ENCODE data around the gene GJB3.
"Not testable (repeated sequence)": the region's sequence is repeated elsewhere in the genome, so short reads cannot be mapped to it uniquely, and the experiment has no call there.

The GJB3 gene

GRCh38 chr1:34785231-34785874, 4.3 kb downstream of the GJB3 start:
- in situ Hi-C loops (cut with MboI; ENCODE audit: low sequenced_read_pairs) = no loop called here

DNA sequence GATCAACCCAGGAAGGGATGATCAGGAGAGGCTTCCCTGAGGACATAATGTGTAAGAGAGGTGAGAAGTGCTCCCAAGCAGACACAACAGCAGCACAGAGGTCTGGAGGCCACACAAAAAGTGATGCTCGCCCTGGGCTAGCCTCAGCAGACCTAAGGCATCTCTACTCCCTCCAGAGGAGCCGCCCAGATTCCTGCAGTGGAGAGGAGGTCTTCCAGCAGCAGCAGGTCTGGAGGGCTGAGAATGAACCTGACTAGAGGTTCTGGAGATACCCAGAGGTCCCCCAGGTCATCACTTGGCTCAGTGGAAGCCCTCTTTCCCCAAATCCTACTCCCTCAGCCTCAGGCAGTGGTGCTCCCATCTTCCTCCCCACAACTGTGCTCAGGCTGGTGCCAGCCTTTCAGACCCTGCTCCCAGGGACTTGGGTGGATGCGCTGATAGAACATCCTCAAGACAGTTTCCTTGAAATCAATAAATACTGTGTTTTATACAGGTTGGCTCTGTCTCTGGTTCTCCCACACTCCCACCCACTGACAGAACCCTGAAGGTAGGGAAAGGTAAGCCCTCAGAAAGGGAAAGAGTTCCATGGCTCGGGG, 5.0 kb downstream of the GJB3 start:
- in situ Hi-C loops (cut with MboI; ENCODE audit: low sequenced_read_pairs) = no loop called here

- in situ Hi-C loops (cut with MboI; ENCODE audit: low sequenced_read_pairs) = no loop called here
Measured at GRCh38 chr1:34786521-34787325, 5.7 kb downstream of the GJB3 start.

DNA sequence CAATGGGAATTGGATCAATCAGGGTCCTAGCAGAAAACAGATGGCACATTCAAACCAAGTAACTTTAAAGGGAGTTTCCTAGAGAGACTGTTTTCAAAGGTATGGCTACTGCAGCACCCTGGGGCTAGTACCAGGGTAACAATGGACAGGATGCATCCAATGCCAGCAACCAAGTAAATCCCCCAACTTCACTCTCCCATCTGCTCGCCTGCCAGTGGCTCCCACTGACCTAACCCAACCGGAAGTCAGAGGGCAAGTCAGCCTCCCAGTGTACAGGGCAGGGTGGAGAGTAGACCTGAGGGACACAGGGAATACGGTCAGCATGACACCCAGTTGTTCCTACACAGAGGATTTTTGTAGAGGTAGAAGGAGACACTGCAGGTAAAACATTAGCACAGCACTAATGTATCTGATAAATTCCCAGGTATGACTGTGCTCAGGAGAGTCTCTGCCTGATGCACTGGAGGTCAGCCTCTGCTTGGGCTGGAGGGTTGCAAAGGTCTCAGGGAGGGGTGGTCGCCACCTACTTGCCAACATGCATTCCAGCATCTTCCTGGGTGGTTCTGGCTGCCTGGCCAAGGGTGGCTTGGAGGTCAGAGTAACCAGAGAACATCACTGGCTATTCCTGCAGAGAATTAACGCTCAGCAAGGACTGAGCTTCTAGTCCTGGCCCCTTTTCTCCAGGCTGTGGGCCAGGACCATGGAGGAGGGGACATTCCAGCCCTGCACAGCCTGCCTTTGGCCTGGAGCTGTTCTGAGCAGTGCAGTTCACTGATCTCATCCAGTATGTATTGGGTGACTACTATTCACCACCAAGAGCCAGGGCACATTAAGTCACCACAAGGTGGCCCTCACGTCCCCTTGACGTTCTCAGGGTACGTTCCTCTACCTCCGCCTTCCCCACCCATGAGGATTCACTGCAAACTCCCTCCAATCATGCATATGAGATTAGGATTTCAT, 6.7 kb downstream of the GJB3 start:
- in situ Hi-C loops (cut with MboI; ENCODE audit: low sequenced_read_pairs) = no loop called here

GRCh38 chr1:34790985-34791384, 10.0 kb downstream of the GJB3 start:
- in situ Hi-C loops (cut with MboI; ENCODE audit: low sequenced_read_pairs) = no loop called here

DNA sequence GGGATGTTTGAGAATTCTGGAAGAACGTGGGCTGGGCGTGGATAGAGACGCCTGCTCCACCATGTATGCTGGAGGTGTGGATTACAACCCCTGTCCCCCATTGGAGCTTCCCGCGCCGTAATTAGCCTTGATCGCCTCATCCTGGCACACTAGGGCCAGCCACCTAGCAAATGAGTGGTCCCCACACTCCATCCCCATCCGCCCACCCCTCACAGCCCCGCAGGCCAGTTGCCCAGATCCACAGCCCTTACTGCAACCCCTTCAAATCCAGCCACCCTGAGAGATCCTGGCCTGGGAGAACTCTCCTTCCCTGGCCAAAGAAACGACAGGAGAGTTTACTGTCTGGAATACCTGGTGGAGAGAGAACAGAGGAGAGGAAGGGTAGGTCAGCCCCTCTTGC, 11.4 kb downstream of the GJB3 start:
- in situ Hi-C loops (cut with MboI; ENCODE audit: low sequenced_read_pairs) = no loop called here

DNA sequence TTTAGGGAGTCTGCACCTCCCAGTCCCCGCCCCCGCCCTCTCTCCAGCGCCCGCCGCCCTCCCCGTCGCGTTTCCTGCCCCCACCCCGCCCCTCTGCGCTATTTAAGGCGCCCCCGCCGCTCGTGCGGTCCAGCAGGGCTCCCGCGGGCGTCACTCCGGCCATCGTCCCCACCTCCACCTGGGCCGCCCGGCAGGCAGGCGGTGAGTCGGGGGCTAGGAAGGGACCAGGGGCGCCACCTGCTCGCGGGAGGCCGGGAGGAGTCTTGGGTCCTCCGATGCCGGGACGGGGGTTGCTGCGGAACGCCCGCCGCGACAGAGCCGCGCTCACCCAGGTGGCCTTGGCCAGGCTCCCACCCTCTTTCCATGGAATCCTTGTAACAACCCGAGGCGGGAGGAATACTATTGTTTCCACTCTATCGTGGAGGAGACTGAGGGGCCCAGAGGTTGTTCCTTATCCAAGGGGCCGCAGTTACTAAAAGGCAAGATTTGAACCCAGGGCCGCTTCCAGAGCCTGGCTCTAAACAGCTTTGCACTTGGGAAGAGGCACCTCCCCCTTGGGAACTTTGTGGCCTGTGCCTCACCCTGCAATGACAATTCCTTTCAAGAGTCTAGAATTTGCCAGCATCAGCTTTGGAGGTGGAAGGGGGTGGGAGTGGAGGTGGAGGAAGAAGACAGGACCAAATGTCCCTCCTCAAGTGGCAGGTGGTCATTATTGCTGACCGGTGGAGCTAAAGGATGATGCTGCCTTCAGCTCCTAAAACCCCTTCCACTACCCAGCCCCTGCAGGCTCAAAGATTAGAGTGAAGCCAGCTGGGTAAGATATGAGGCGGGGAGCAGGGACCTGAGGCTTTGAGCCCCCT, 12.1 kb downstream of the GJB3 start, which contains the start of gene GJA4:
GJA4 (plus strand) TSS at position 132 of the 860 bp plus-strand sequence. CDS start 1,215 bp downstream, outside the sequence.
- in situ Hi-C loops (cut with MboI; ENCODE audit: low sequenced_read_pairs) = no loop called here

- in situ Hi-C loops (cut with MboI; ENCODE audit: low sequenced_read_pairs) = no loop called here
Measured at GRCh38 chr1:34794001-34794789, 13.2 kb downstream of the GJB3 start.

GRCh38 chr1:34794790-34795180, 13.8 kb downstream of the GJB3 start:
- in situ Hi-C loops (cut with MboI; ENCODE audit: low sequenced_read_pairs) = no loop called here

DNA sequence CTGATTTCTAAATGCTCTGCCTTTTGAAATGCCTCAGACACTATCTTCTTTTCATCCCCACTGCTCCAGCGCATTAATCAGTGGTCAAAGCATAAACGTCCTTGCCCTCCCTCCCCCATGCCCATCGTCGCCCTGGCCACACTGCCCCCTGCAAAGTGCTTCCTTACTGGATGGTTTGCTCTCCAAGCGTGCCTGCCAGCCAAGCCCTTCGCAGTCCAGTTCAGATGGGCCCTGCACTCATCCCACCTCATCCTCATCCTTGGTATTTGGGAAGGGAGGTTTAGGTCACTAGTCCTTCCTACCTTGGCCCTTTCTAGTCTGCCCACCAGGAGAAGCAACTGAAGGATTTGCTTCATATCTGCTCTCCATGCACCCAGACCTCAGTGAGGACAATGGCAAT, 14.9 kb downstream of the GJB3 start:
- in situ Hi-C loops (cut with MboI; ENCODE audit: low sequenced_read_pairs) = no loop called here

GRCh38 chr1:34796990-34797389, 16.0 kb downstream of the GJB3 start:
- in situ Hi-C loops (cut with MboI; ENCODE audit: low sequenced_read_pairs) = no loop called here

DNA sequence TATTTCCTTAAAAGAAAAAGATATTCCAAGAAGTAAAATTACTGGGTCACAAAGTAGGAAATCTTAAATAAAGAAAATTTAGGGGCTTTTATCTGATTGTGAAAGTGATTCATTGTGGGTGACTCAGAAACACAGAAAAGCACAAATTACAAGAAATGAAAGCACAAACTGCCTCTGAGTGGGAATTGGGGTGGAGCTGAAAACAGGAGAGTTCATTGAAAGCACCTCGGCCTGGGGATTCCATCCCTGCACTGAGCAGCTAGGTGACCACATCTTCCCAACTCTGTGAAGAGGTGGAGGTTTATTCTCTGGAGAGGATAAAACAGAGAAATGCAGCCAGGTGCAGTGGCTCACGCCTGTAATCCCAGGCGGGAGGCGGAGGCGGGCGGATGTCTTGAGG, 19.2 kb downstream of the GJB3 start:
- in situ Hi-C loops (cut with MboI; ENCODE audit: low sequenced_read_pairs) = no loop called here

DNA sequence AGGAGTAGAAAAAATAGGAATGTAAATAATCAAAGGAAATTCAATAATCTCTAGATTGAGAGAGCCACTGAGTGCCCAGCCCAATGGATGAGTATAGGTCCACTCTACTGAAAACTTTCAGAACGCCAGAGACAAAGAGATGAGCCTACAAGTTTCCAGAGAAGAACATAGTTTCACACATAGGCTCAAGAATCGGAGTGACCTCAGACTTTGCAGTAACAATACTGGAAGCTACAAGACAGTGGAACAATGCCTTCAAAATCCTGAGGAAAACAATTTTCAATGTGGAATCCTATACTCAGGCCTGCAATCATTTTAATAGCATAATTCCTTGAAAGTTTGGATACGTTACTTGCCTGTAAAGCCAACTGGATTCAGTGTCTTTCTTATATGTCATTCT, 22.8 kb downstream of the GJB3 start:
- in situ Hi-C loops (cut with MboI; ENCODE audit: low sequenced_read_pairs) = no loop called here

DNA sequence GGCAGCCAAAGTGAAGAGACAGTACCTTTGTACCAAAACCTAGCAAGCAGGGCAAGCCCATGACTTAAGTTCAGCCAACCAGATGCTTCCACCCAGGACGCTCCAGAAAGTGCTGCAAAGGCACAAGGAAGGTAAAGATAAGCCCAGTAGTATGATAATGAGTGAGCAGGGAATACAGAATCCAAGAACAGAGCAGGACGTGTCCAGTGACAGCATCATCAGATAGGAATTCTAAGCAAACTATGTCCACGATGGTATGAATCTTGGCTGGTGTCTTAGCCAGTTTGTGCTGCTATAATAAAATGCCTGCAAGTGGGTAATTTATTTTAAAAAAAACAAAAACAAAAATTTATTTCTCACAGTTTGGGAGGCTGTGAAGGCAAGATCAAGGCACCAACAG, 25.4 kb downstream of the GJB3 start:
- in situ Hi-C loops (cut with MboI; ENCODE audit: low sequenced_read_pairs) = no loop called here

DNA sequence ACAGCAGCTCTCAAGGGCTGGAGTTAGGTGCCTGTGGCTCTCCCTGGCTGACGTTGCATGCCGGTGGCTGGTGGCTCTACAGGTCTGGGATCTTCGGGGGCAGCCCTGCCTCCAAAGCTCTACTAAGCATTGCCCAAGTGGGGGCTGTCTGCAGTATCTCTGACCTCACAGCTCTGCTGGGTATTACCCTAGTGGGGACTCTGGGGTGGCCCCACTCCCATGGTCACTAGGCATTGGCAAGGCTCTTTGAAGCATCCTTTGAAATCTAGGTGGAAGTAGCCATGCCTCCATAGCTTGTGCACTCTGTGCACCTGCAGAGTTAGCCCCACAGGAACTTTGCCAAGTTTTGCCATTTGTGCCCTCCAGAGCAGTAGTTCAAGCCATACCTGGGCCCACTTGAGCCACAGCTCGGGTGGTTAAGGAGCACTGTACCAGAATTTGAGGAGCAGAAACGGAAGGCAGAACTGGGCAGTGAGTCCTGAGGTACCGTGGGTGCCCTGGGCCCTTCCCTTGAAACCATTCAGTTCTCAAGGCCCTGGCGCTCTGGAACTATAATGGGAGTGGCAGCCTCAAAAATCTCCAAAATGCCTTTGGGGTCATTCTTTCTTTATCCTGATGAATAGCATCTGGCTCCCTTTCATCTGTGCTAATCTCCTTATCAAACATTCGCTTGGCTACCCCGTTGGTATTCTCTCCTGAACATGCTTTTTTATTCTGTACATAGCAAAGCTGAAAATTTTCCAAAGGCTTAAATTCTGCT, 27.2 kb downstream of the GJB3 start:
- in situ Hi-C loops (cut with MboI; ENCODE audit: low sequenced_read_pairs) = no loop called here

- in situ Hi-C loops (cut with MboI; ENCODE audit: low sequenced_read_pairs) = not testable (repeated sequence)
Measured at GRCh38 chr1:34810781-34811180, 29.8 kb downstream of the GJB3 start.

DNA sequence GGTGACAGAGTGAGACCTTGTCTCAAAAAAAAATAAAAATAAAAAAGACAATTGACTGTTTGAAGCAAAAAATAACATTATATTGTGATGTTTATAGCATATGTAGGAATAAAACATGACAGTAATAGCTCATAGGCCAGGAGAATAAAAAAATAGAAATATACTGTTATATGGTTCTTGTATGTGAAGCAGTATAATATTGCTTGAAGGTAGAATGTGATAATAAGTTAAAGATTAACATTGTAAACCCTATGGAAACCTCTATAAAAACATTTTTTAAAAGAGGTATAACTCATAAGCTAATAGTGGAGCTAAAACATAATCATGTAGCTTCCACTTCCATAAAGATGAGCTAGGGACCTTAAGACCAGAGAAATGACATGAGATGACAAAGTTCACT, 35.3 kb downstream of the GJB3 start:
- in situ Hi-C loops (cut with MboI; ENCODE audit: low sequenced_read_pairs) = no loop called here

GRCh38 chr1:34816778-34817177, 35.8 kb downstream of the GJB3 start:
- in situ Hi-C loops (cut with MboI; ENCODE audit: low sequenced_read_pairs) = no loop called here
